ENCODE data around the gene GALNT3.

Gene GALNT3

DNA sequence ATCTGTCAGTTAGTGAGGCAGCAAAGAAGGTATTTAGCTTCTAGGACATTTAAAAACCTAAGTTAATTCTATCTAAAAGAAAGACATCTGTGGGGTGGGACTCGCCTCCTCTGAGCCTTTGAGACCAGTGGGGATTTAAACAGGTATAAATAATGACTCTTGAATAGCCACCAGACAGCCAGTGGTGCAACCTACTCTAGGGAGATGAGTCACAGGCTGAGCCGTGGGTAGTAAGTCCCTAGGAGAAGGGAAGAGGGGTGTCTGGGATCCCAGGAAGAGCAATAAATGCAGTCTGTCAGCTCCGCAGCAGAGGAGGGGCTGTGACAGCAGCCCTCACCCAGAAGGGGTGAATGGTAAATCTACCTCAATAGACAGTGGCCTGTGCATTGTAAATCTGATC lies 43.1 kb upstream of the GALNT3 start:
- TF ChIP-seq CREB1 (IDR thresholded peaks at IDR 0.05; ENCODE audit: low read depth) (no peak), EP300 (IDR thresholded peaks at IDR 0.05; ENCODE audit: borderline replicate concordance) (no peak), YY1 (IDR thresholded peaks at IDR 0.05; ENCODE audit: low read depth) (no peak), ZBTB7A (IDR thresholded peaks at IDR 0.05; ENCODE audit: low read depth) (no peak), TEAD4 (IDR thresholded peaks at IDR 0.05) (no peak), RAD21 (IDR thresholded peaks at IDR 0.05; ENCODE audit: low read depth) (no peak), NFIC (IDR thresholded peaks at IDR 0.05) (no peak), EGR1 (IDR thresholded peaks at IDR 0.05) (no peak), CEBPB (IDR thresholded peaks at IDR 0.05) (no peak)
- TF ChIP-seq, protein P1, sequence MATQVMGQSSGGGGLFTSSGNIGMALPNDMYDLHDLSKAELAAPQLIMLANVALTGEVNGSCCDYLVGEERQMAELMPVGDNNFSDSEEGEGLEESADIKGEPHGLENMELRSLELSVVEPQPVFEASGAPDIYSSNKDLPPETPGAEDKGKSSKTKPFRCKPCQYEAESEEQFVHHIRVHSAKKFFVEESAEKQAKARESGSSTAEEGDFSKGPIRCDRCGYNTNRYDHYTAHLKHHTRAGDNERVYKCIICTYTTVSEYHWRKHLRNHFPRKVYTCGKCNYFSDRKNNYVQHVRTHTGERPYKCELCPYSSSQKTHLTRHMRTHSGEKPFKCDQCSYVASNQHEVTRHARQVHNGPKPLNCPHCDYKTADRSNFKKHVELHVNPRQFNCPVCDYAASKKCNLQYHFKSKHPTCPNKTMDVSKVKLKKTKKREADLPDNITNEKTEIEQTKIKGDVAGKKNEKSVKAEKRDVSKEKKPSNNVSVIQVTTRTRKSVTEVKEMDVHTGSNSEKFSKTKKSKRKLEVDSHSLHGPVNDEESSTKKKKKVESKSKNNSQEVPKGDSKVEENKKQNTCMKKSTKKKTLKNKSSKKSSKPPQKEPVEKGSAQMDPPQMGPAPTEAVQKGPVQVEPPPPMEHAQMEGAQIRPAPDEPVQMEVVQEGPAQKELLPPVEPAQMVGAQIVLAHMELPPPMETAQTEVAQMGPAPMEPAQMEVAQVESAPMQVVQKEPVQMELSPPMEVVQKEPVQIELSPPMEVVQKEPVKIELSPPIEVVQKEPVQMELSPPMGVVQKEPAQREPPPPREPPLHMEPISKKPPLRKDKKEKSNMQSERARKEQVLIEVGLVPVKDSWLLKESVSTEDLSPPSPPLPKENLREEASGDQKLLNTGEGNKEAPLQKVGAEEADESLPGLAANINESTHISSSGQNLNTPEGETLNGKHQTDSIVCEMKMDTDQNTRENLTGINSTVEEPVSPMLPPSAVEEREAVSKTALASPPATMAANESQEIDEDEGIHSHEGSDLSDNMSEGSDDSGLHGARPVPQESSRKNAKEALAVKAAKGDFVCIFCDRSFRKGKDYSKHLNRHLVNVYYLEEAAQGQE (IDR thresholded peaks at IDR 0.05; ENCODE audit: low read depth), result no peak
- TF ChIP-seq, protein P2, sequence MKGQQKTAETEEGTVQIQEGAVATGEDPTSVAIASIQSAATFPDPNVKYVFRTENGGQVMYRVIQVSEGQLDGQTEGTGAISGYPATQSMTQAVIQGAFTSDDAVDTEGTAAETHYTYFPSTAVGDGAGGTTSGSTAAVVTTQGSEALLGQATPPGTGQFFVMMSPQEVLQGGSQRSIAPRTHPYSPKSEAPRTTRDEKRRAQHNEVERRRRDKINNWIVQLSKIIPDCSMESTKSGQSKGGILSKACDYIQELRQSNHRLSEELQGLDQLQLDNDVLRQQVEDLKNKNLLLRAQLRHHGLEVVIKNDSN (IDR thresholded peaks at IDR 0.05), result no peak
- TF ChIP-seq, protein P3, sequence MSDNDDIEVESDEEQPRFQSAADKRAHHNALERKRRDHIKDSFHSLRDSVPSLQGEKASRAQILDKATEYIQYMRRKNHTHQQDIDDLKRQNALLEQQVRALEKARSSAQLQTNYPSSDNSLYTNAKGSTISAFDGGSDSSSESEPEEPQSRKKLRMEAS (IDR thresholded peaks at IDR 0.05), result no peak

DNA sequence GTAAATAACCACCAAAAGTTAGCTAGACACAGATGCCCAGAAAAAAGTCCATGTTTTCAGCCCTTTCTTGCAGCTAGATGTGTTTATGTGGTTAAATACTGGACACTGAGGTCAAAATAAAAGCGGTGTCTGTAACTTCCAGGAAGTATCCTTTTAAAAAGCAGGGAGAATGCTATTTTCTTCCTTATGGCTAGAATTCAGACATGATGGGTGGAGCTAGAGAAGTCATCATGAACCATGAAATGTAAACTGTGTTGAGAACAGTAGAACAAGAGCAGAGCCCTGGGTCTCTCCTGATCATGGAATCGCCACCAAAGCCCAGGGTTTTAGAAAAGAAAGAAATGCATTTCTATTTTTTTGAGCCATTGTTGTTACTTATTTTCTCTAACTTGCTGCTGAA lies 41.3 kb upstream of the GALNT3 start:
- TF ChIP-seq, protein P2 (IDR thresholded peaks at IDR 0.05), result no peak
- TF ChIP-seq RAD21 (IDR thresholded peaks at IDR 0.05; ENCODE audit: low read depth), result no peak
- no peak for TF ChIP-seq CREB1 (IDR thresholded peaks at IDR 0.05; ENCODE audit: low read depth)
- TF ChIP-seq EGR1 (IDR thresholded peaks at IDR 0.05), result no peak
- TF ChIP-seq, protein P3 (IDR thresholded peaks at IDR 0.05), result no peak
- TF ChIP-seq NFIC (IDR thresholded peaks at IDR 0.05), result no peak
- TF ChIP-seq TAF1 (IDR thresholded peaks at IDR 0.05; ENCODE audit: low read depth), result no peak
- TF ChIP-seq EP300 (IDR thresholded peaks at IDR 0.05; ENCODE audit: borderline replicate concordance), result no peak
- TF ChIP-seq TCF12 (IDR thresholded peaks at IDR 0.05; ENCODE audit: low read depth), result no peak
- no peak for TF ChIP-seq TEAD4 (IDR thresholded peaks at IDR 0.05)
- no peak for TF ChIP-seq YY1 (IDR thresholded peaks at IDR 0.05; ENCODE audit: low read depth)
- TF ChIP-seq FOXM1 (IDR thresholded peaks at IDR 0.05; ENCODE audit: borderline replicate concordance, low read depth), result no peak
- no peak for TF ChIP-seq CEBPB (IDR thresholded peaks at IDR 0.05)

DNA sequence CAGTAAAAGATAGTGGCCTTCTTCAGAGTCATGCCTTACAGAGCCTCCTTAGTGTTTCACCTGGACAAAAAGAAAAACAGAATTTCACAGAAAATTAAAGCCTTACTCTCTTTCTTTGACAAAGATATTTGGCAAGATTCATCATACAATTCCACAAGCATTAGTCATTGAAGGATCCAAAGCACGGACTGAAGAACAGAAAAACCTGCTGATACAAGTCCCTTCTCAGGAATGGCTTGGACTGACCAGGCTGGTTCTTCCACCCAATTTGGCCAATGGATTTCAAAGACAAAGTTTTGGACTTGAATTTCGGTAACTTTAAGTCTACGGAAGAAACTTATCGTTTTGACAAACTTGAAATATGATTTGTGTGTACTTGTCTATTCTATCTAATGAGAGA lies 39.1 kb upstream of the GALNT3 start:
- TF ChIP-seq, protein P2 (IDR thresholded peaks at IDR 0.05), result no peak
- TF ChIP-seq, protein P3 (IDR thresholded peaks at IDR 0.05), result no peak
- TF ChIP-seq TCF12 (IDR thresholded peaks at IDR 0.05; ENCODE audit: low read depth), result no peak
- no peak for TF ChIP-seq CEBPB (IDR thresholded peaks at IDR 0.05)
- TF ChIP-seq TAF1 (IDR thresholded peaks at IDR 0.05; ENCODE audit: low read depth), result no peak
- no peak for TF ChIP-seq RAD21 (IDR thresholded peaks at IDR 0.05; ENCODE audit: low read depth)
- TF ChIP-seq CREB1 (IDR thresholded peaks at IDR 0.05; ENCODE audit: low read depth), result no peak
- no peak for TF ChIP-seq EGR1 (IDR thresholded peaks at IDR 0.05)
- TF ChIP-seq YY1 (IDR thresholded peaks at IDR 0.05; ENCODE audit: low read depth), result no peak
- TF ChIP-seq EP300 (IDR thresholded peaks at IDR 0.05; ENCODE audit: borderline replicate concordance), result no peak

DNA sequence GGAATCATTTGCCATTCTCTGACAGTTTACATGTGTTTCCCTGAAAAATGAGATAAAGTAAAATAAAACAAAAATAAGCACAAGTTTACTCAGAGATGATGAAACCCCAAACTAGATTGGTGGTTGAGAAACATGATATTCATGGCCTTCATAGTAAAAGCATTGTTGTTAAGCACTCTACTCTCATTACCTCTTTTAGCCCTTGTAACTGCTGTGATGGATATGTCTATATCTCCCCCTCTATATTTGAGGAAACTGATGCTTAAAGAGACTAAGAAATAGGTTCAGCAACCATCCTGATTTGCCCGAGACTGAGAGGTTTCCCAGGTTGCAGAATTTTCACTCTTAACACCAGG lies 33.9 kb upstream of the GALNT3 start:
- TF ChIP-seq TCF12 (IDR thresholded peaks at IDR 0.05; ENCODE audit: low read depth) (no peak), NFIC (IDR thresholded peaks at IDR 0.05) (no peak), FOXM1 (IDR thresholded peaks at IDR 0.05; ENCODE audit: borderline replicate concordance, low read depth) (no peak), ZBTB7A (IDR thresholded peaks at IDR 0.05; ENCODE audit: low read depth) (no peak), YY1 (IDR thresholded peaks at IDR 0.05; ENCODE audit: low read depth) (no peak), TAF1 (IDR thresholded peaks at IDR 0.05; ENCODE audit: low read depth) (no peak), EGR1 (IDR thresholded peaks at IDR 0.05) (no peak), CREB1 (IDR thresholded peaks at IDR 0.05; ENCODE audit: low read depth) (no peak), TEAD4 (IDR thresholded peaks at IDR 0.05) (no peak), EP300 (IDR thresholded peaks at IDR 0.05; ENCODE audit: borderline replicate concordance) (no peak), RAD21 (IDR thresholded peaks at IDR 0.05; ENCODE audit: low read depth) (no peak), CEBPB (IDR thresholded peaks at IDR 0.05) (no peak)
- TF ChIP-seq, protein P3 (IDR thresholded peaks at IDR 0.05), result no peak
- TF ChIP-seq, protein P1 (IDR thresholded peaks at IDR 0.05; ENCODE audit: low read depth), result no peak
- TF ChIP-seq, protein P2 (IDR thresholded peaks at IDR 0.05), result no peak

Data from Ishikawa (cell line).